NOMO-1 (cell line): ENCODE results near the gene CREB3L2.
"Not testable (repeated sequence)": the region's sequence is repeated elsewhere in the genome, so short reads cannot be mapped to it uniquely, and the experiment has no call there.

Experiments used
- DNase-seq, 2 experiments: peaks; one replicate each; lab custom pipeline; 2025; ENCODE audit not compliant: unreplicated experiment in 2 of 2; lab: John Stamatoyannopoulos, UW

The CREB3L2 gene

GRCh38 chr7:137935884-137936508, 65.9 kb downstream of the CREB3L2 start:
- peak; percentile 60 to 69 for DNase-seq

- no peak for DNase-seq
These were observed 66.7 kb downstream of the CREB3L2 start for GRCh38 chr7:137934941-137935883.

- DNase-seq: no peak
These were observed 67.6 kb downstream of the CREB3L2 start for GRCh38 chr7:137934176-137934826.

GRCh38 chr7:137933270-137934017, 68.4 kb downstream of the CREB3L2 start:
- no peak for DNase-seq

- DNase-seq: no peak
These were observed 69.0 kb downstream of the CREB3L2 start for GRCh38 chr7:137932881-137933269.

GRCh38 chr7:137931823-137932222, 70.1 kb downstream of the CREB3L2 start:
- no peak for DNase-seq

GRCh38 chr7:137930581-137930980, 71.3 kb downstream of the CREB3L2 start:
- no peak for DNase-seq

GRCh38 chr7:137928626-137929025, 73.3 kb downstream of the CREB3L2 start:
- DNase-seq: no peak

- no peak for DNase-seq
These were observed 74.5 kb downstream of the CREB3L2 start for GRCh38 chr7:137927386-137927785.

GRCh38 chr7:137926206-137926605, 75.7 kb downstream of the CREB3L2 start:
- DNase-seq: not testable (repeated sequence)

GRCh38 chr7:137925754-137926153, 76.1 kb downstream of the CREB3L2 start:
- DNase-seq: no peak

- no peak for DNase-seq
These were observed 76.8 kb downstream of the CREB3L2 start for GRCh38 chr7:137925091-137925490.

- DNase-seq: no peak
These were observed 78.5 kb downstream of the CREB3L2 start for GRCh38 chr7:137923380-137923779.

GRCh38 chr7:137920637-137921399, 81.1 kb downstream of the CREB3L2 start:
- no peak for DNase-seq

- no peak for DNase-seq
These were observed 81.9 kb downstream of the CREB3L2 start for GRCh38 chr7:137919987-137920386.

- DNase-seq: no peak
These were observed 84.8 kb downstream of the CREB3L2 start for GRCh38 chr7:137916980-137917645.

GRCh38 chr7:137916564-137916963, 85.3 kb downstream of the CREB3L2 start:
- DNase-seq: no peak

- no peak for DNase-seq
These were observed 86.6 kb downstream of the CREB3L2 start for GRCh38 chr7:137915266-137915665.

GRCh38 chr7:137913985-137914384, 87.9 kb downstream of the CREB3L2 start:
- no peak for DNase-seq

GRCh38 chr7:137909042-137909441, 92.8 kb downstream of the CREB3L2 start:
- no peak for DNase-seq
